Measurements from ENCODE around the gene SLX4IP.

Gene SLX4IP

GRCh38 chr20:10508060-10508459, 73.0 kb downstream of the SLX4IP start:
- DNase-seq (ENCODE audit: low read depth, low spot score): no peak
- Histone ChIP-seq H3K9me3 (ENCODE audit: low read depth, low read length) (no peaks in the 10 kb centered on the region), H3K27ac (peak overlapping the region; percentile 87), H3K9ac (ENCODE audit: insufficient read length) (no peak overlapping the region), H3K36me3 (ENCODE audit: insufficient read depth, low read length) (no peaks in the 10 kb centered on the region), H3K4me3 (peak overlapping the region; percentile 14; the same call in 1 of the 2 replicates)
- TF ChIP-seq POLR2AphosphoS5 (IDR thresholded peaks at IDR 0.05; ENCODE audit: borderline replicate concordance, low read depth, low read length) (no peak), FOXP2 (optimal IDR thresholded peaks at IDR 0.05; ENCODE audit: control extremely low read depth, extremely low read length, insufficient read depth) (no peak), EZH2 (IDR thresholded peaks at IDR 0.05) (no peak)

- Histone ChIP-seq H3K27ac (peak overlapping the region; percentile 87), H3K9me3 (ENCODE audit: low read depth, low read length) (no peaks in the 10 kb centered on the region)
- DNase-seq (ENCODE audit: low read depth, low spot score): no peak
These were observed 73.6 kb downstream of the SLX4IP start for GRCh38 chr20:10508468-10509251.

GRCh38 chr20:10509376-10509775, 74.3 kb downstream of the SLX4IP start:
- Histone ChIP-seq H3K4me3 (no peak overlapping the region), H3K9ac (ENCODE audit: insufficient read length) (no peak overlapping the region), H3K27ac (peak overlapping the region; percentile 87), H3K9me3 (ENCODE audit: low read depth, low read length) (no peaks in the 10 kb centered on the region), H3K36me3 (ENCODE audit: insufficient read depth, low read length) (no peaks in the 10 kb centered on the region)
- TF ChIP-seq POLR2AphosphoS5 (IDR thresholded peaks at IDR 0.05; ENCODE audit: borderline replicate concordance, low read depth, low read length) (no peak), FOXP2 (optimal IDR thresholded peaks at IDR 0.05; ENCODE audit: control extremely low read depth, extremely low read length, insufficient read depth) (no peak), EZH2 (IDR thresholded peaks at IDR 0.05) (no peak)
- DNase-seq (ENCODE audit: low read depth, low spot score): no peak

More at GRCh38 chr20:10508468-10509251, 73.6 kb downstream of the SLX4IP start:
- Histone ChIP-seq H3K4me3 (peak overlapping the region; percentile 14), H3K36me3 (ENCODE audit: insufficient read depth, low read length) (no peaks in the 10 kb centered on the region), H3K9ac (ENCODE audit: insufficient read length) (no peak overlapping the region)
- peak; percentile 38 for TF ChIP-seq FOXP2 (optimal IDR thresholded peaks at IDR 0.05; ENCODE audit: control extremely low read depth, extremely low read length, insufficient read depth)
- no peak for TF ChIP-seq POLR2AphosphoS5 (IDR thresholded peaks at IDR 0.05; ENCODE audit: borderline replicate concordance, low read depth, low read length)

- Histone ChIP-seq H3K9me3 (ENCODE audit: low read depth, low read length) (no peaks in the 10 kb centered on the region), H3K4me3 (no peak overlapping the region), H3K27ac (no peak overlapping the region), H3K36me3 (ENCODE audit: insufficient read depth, low read length) (no peaks in the 10 kb centered on the region), H3K9ac (ENCODE audit: insufficient read length) (no peak overlapping the region)
- no peak for DNase-seq (ENCODE audit: low read depth, low spot score)
- TF ChIP-seq FOXP2 (optimal IDR thresholded peaks at IDR 0.05; ENCODE audit: control extremely low read depth, extremely low read length, insufficient read depth) (no peak), EZH2 (IDR thresholded peaks at IDR 0.05) (no peak), POLR2AphosphoS5 (IDR thresholded peaks at IDR 0.05; ENCODE audit: borderline replicate concordance, low read depth, low read length) (no peak)
These were observed 75.1 kb downstream of the SLX4IP start for GRCh38 chr20:10510216-10510615.

- no peaks in the 10 kb centered on the region for H3K36me3 ChIP-seq (ENCODE audit: insufficient read depth, low read length)
- peak overlapping the region; percentile 57 for H3K4me3 ChIP-seq
- no peak for TF ChIP-seq FOXP2 (optimal IDR thresholded peaks at IDR 0.05; ENCODE audit: control extremely low read depth, extremely low read length, insufficient read depth)
- TF ChIP-seq POLR2AphosphoS5 (IDR thresholded peaks at IDR 0.05; ENCODE audit: borderline replicate concordance, low read depth, low read length): no peak
- H3K9me3 ChIP-seq (ENCODE audit: low read depth, low read length): no peaks in the 10 kb centered on the region
- H3K9ac ChIP-seq (ENCODE audit: insufficient read length): peak overlapping the region; percentile 36
- DNase-seq (ENCODE audit: low read depth, low spot score): no peak
- H3K27ac ChIP-seq: peak overlapping the region; percentile 86
These were observed 76.0 kb downstream of the SLX4IP start for GRCh38 chr20:10511170-10511508.

- H3K9ac ChIP-seq (ENCODE audit: insufficient read length): peak overlapping the region; percentile 36
- H3K27ac ChIP-seq: peak overlapping the region; percentile 86
- no peaks in the 10 kb centered on the region for H3K9me3 ChIP-seq (ENCODE audit: low read depth, low read length)
- DNase-seq (ENCODE audit: low read depth, low spot score): no peak
- no peaks in the 10 kb centered on the region for H3K36me3 ChIP-seq (ENCODE audit: insufficient read depth, low read length)
- H3K4me3 ChIP-seq: peak overlapping the region; percentile 57
- no peak for TF ChIP-seq EZH2 (IDR thresholded peaks at IDR 0.05)
These were observed 76.6 kb downstream of the SLX4IP start for GRCh38 chr20:10511509-10512251.

- TF ChIP-seq EZH2 (IDR thresholded peaks at IDR 0.05) (no peak), FOXP2 (optimal IDR thresholded peaks at IDR 0.05; ENCODE audit: control extremely low read depth, extremely low read length, insufficient read depth) (no peak), POLR2AphosphoS5 (IDR thresholded peaks at IDR 0.05; ENCODE audit: borderline replicate concordance, low read depth, low read length) (no peak)
- Histone ChIP-seq H3K9ac (ENCODE audit: insufficient read length) (no peak overlapping the region), H3K36me3 (ENCODE audit: insufficient read depth, low read length) (no peaks in the 10 kb centered on the region), H3K9me3 (ENCODE audit: low read depth, low read length) (no peaks in the 10 kb centered on the region), H3K4me3 (no peak overlapping the region), H3K27ac (peak overlapping the region; percentile 86; the same call in 1 of the 2 replicates)
- no peak for DNase-seq (ENCODE audit: low read depth, low spot score)
These were observed 78.0 kb downstream of the SLX4IP start for GRCh38 chr20:10513061-10513460.

- H3K9me3 ChIP-seq (ENCODE audit: low read depth, low read length): no peaks in the 10 kb centered on the region
- peak overlapping the region; percentile 86 for H3K27ac ChIP-seq
- H3K9ac ChIP-seq (ENCODE audit: insufficient read length): peak overlapping the region; percentile 15
- H3K36me3 ChIP-seq (ENCODE audit: insufficient read depth, low read length): no peaks in the 10 kb centered on the region
- peak overlapping the region; percentile 36 for H3K4me3 ChIP-seq
- no peak for DNase-seq (ENCODE audit: low read depth, low spot score)
- TF ChIP-seq POLR2AphosphoS5 (IDR thresholded peaks at IDR 0.05; ENCODE audit: borderline replicate concordance, low read depth, low read length): peak; percentile 15; the same call in 1 of the 2 replicates
- TF ChIP-seq EZH2 (IDR thresholded peaks at IDR 0.05): no peak
- TF ChIP-seq FOXP2 (optimal IDR thresholded peaks at IDR 0.05; ENCODE audit: control extremely low read depth, extremely low read length, insufficient read depth): no peak
These were observed 78.9 kb downstream of the SLX4IP start for GRCh38 chr20:10513931-10514575.

Data from SK-N-MC (cell line).